Measurements from ENCODE around the gene ANKRD2.

The ANKRD2 gene

DNA sequence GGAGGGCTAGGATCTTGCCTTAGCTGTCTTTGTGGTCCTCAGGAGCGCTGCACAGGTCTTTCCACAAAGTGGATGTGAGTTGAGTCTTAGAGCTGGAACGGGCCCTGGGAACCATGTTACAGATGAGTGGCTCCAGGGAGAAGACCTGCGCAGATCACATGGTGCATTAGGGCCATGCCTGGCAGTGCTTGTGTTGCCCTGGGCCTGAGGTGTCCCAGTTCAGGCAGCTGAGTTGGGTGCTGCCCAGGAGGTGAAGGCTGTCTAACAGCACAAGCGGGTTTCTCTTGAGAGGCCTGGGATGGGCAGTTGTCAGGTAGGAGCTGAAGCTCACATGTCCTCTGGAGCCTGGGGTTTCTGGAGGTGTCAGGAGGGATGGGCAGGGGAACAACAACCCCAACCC lies 33.7 kb upstream of the ANKRD2 start:
- Histone ChIP-seq H3K79me2 (ENCODE audit: control insufficient read depth, insufficient read depth, low read length, poor library complexity) (peaks cover 2% of the 10 kb centered on the region), H3K27ac (ENCODE audit: low read depth, low read length) (peak overlapping the region; percentile 59), H3K27me3 (ENCODE audit: insufficient read depth, low read length) (no peaks in the 10 kb centered on the region), H2AFZ (ENCODE audit: insufficient read depth, low read length, poor library complexity) (no peak overlapping the region), H4K91ac (ENCODE audit: low read depth, low read length) (peak overlapping the region; percentile 22), H3K23ac (ENCODE audit: low read length) (no peak overlapping the region), H4K8ac (ENCODE audit: low read depth, low read length) (no peak overlapping the region), H3K9me3 (ENCODE audit: insufficient read depth, low read depth, low read length) (no peaks in the 10 kb centered on the region), H2BK5ac (ENCODE audit: low read depth, low read length, poor library complexity) (peak overlapping the region; percentile 1), H3K4me1 (ENCODE audit: control insufficient read depth in 1 of 2, insufficient read depth in 2 of 2, low read length in 2 of 2) (peaks cover 45 to 46% of the 10 kb centered on the region in 2 experiments), H4K12ac (ENCODE audit: low read depth, low read length) (no peak overlapping the region), H2BK12ac (ENCODE audit: low read length) (peak overlapping the region; percentile 47), H2BK120ac (ENCODE audit: insufficient read depth, low read length, poor library complexity) (peak overlapping the region; percentile 50), H3K36me3 (ENCODE audit: control insufficient read depth in 1 of 2, insufficient read depth in 2 of 2, low read length in 2 of 2) (peaks cover 0 to 2% of the 10 kb centered on the region in 2 experiments), H3K4me2 (ENCODE audit: low read length) (no peak overlapping the region), H3K14ac (ENCODE audit: low read length) (peak overlapping the region; percentile 46), H3K4ac (ENCODE audit: low read depth, low read length) (no peak overlapping the region), H3K18ac (ENCODE audit: low read length) (peak overlapping the region; percentile 10), H3K4me3 (ENCODE audit: low read depth, low read length) (no peak overlapping the region), H2AK5ac (ENCODE audit: low read length) (peak overlapping the region; percentile 65), H3K79me1 (ENCODE audit: low read length) (peaks cover 23% of the 10 kb centered on the region), H3K9ac (ENCODE audit: low read length) (no peak overlapping the region)
- WGBS (ENCODE audit: extremely low coverage, insufficient coverage, insufficient read length), result no CpG with 5 or more reads among the region's 4 CpGs
- peak in 1 of 2 donors; percentile 29 for DNase-seq

DNA sequence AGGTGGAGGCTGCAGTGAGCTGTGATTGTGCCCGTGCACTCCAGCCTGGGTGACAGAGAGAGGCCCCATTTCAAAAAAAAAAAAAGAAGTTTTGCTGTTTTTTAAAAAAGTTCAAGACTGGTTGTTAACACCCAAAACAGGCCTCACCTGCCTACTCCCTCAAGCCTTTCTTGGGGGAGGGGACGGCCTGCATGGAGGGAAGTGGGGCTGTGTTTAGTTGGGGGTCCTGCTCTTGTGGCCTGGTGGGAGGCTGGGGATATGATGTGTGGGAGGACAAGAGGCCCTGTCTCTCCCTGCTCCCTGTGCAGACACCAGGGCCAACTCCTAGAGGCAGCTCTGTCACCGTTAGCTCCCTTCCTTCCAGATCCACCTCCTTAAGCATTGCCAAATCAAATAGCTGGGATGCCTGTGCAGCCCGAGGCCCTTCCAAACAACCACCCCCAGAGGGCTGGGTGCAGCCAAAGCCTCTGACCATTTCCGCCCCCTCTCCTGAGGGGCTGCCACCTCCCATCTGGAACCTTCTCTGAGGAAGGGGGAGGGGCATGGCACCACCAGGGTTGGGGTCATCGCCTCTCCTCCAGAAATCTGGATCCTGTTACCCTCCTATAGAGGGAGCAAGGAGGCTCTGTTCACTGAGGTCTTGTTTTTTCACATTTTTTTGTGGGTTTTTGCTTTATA lies 32.9 kb upstream of the ANKRD2 start:
- no CpG with 5 or more reads among the region's 6 CpGs for WGBS (ENCODE audit: extremely low coverage, insufficient coverage, insufficient read length)
- Histone ChIP-seq H3K18ac (ENCODE audit: low read length) (no peak overlapping the region), H3K4me1 (ENCODE audit: control insufficient read depth in 1 of 2, insufficient read depth in 2 of 2, low read length in 2 of 2) (peaks cover 45 to 46% of the 10 kb centered on the region in 2 experiments)

DNA sequence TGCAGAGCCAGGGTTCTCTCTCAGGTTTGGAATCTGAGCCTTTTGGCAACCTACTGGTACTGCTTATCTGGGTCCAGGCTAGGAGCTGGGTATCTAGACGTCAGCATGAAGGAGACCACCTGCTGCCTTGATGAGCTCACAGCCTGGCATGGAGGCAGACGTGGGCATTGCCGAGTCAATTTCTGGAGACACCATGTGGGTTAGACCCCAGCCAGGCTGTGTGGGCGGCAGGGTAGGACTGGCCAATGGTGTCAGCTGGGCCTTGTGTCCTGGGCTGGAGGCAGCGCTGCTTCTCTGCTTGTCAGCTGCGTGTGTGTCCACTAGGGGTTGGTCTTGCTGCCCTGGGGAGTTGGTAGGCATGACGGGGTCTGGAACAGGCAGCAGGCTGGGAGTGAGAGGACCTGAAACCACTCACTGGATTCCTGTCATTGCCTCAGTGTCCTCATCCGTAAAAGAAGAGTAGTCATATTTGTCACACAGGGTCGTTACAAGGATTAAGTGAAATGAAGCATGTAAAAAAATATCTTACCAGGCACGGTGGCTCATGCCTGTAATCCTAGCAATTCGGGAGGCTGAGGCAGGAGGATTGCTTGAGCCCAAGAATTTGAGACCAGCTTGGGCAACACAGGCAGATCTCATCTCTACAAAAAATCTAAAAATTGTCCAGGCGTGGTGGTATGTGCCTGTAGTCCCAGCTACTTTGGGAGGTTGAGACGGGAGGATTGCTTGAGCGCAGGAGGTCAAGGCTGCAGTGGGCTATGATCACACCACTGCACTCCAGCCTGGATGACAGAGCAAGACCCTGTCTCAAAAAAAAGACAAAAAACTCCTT lies 31.7 kb upstream of the ANKRD2 start:
- Histone ChIP-seq H2BK120ac (ENCODE audit: insufficient read depth, low read length, poor library complexity) (peak overlapping the region; percentile 62), H3K18ac (ENCODE audit: low read length) (peak overlapping the region; percentile 2), H3K23ac (ENCODE audit: low read length) (no peak overlapping the region), H4K8ac (ENCODE audit: low read depth, low read length) (no peak overlapping the region), H3K79me1 (ENCODE audit: low read length) (peaks cover 23% of the 10 kb centered on the region), H3K36me3 (ENCODE audit: control insufficient read depth in 1 of 2, insufficient read depth in 2 of 2, low read length in 2 of 2) (peaks cover 0 to 2% of the 10 kb centered on the region in 2 experiments), H4K91ac (ENCODE audit: low read depth, low read length) (peak overlapping the region; percentile 70), H3K9me3 (ENCODE audit: insufficient read depth, low read depth, low read length) (no peaks in the 10 kb centered on the region), H3K4me3 (ENCODE audit: low read depth, low read length) (no peak overlapping the region), H3K27me3 (ENCODE audit: insufficient read depth, low read length) (no peaks in the 10 kb centered on the region), H3K4me2 (ENCODE audit: low read length) (no peak overlapping the region), H2AK5ac (ENCODE audit: low read length) (peak overlapping the region; percentile 61), H3K27ac (ENCODE audit: low read depth, low read length) (no peak overlapping the region), H3K4ac (ENCODE audit: low read depth, low read length) (peak overlapping the region; percentile 0), H2BK5ac (ENCODE audit: low read depth, low read length, poor library complexity) (peak overlapping the region; percentile 18), H3K9ac (ENCODE audit: low read length) (no peak overlapping the region), H2BK12ac (ENCODE audit: low read length) (peak overlapping the region; percentile 95), H2AFZ (ENCODE audit: insufficient read depth, low read length, poor library complexity) (no peak overlapping the region), H3K14ac (ENCODE audit: low read length) (peak overlapping the region; percentile 80), H3K4me1 (ENCODE audit: control insufficient read depth in 1 of 2, insufficient read depth in 2 of 2, low read length in 2 of 2) (peaks cover 45 to 46% of the 10 kb centered on the region in 2 experiments), H4K12ac (ENCODE audit: low read depth, low read length) (no peak overlapping the region), H3K79me2 (ENCODE audit: control insufficient read depth, insufficient read depth, low read length, poor library complexity) (peaks cover 2% of the 10 kb centered on the region)
- WGBS (ENCODE audit: extremely low coverage, insufficient coverage, insufficient read length), result no CpG with 5 or more reads among the region's 14 CpGs
- DNase-seq, result peak; percentile 79 to 91

More for the DNA sequence above, 32.9 kb upstream of the ANKRD2 start:
- Histone ChIP-seq H3K23ac (ENCODE audit: low read length) (no peak overlapping the region), H2AK5ac (ENCODE audit: low read length) (no peak overlapping the region), H3K9me3 (ENCODE audit: insufficient read depth, low read depth, low read length) (no peaks in the 10 kb centered on the region), H2BK5ac (ENCODE audit: low read depth, low read length, poor library complexity) (no peak overlapping the region), H3K9ac (ENCODE audit: low read length) (no peak overlapping the region), H3K14ac (ENCODE audit: low read length) (no peak overlapping the region), H3K4me2 (ENCODE audit: low read length) (no peak overlapping the region), H3K4ac (ENCODE audit: low read depth, low read length) (no peak overlapping the region), H2BK12ac (ENCODE audit: low read length) (peak overlapping the region; percentile 6), H4K12ac (ENCODE audit: low read depth, low read length) (no peak overlapping the region), H3K79me2 (ENCODE audit: control insufficient read depth, insufficient read depth, low read length, poor library complexity) (peaks cover 2% of the 10 kb centered on the region), H3K36me3 (ENCODE audit: control insufficient read depth in 1 of 2, insufficient read depth in 2 of 2, low read length in 2 of 2) (peaks cover 0 to 2% of the 10 kb centered on the region in 2 experiments), H2AFZ (ENCODE audit: insufficient read depth, low read length, poor library complexity) (no peak overlapping the region), H4K91ac (ENCODE audit: low read depth, low read length) (peak overlapping the region; percentile 22), H4K8ac (ENCODE audit: low read depth, low read length) (no peak overlapping the region), H3K4me3 (ENCODE audit: low read depth, low read length) (no peak overlapping the region), H3K79me1 (ENCODE audit: low read length) (peaks cover 23% of the 10 kb centered on the region), H3K27ac (ENCODE audit: low read depth, low read length) (peak overlapping the region; percentile 59), H3K27me3 (ENCODE audit: insufficient read depth, low read length) (no peaks in the 10 kb centered on the region), H2BK120ac (ENCODE audit: insufficient read depth, low read length, poor library complexity) (peak overlapping the region; percentile 1)
- DNase-seq, result peak; percentile 80 to 84

DNA sequence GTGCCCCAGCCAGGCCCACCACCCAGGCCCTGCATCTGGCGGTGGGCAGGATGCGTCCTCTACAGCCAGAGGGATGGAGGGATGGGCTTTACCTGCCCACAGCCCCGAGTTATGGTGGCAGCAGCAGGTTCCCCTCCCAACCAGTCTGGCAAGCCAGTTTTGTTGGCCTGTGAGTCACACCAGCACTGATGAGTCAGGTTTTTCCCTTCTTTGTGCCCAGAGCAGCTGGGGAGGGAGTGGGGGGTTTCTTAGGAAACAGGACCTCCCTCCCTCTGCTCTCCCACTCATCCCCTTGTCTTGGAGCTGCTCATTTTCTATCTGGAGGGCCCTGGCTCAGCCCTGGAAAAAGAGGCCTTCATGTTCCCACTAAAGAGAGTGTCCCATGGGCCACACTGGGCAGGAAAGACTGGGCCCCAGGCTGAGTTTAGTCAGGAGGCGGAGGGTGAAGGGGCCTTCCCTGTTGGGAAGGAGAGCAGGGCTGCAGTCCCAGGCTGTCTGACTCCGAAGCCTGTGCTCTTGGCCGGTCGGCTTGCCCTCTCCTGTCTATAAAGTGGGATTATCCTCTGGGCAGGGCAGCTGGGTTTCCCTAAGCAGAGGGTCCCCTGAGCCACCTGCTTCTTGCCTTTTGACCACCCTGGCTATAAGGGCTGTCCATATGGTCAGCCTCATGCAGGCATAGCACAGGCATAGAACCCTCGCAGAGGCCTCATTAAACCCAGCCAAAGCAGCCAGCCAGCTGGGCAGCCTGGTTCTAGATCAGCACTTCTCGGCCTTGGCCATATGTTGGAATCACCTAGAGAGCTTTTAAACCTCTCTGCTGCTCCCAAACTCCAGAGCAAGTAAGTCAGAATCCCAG lies 30.2 kb upstream of the ANKRD2 start:
- peak overlapping the region; percentile 68 for H3K14ac ChIP-seq (ENCODE audit: low read length)
- H3K79me1 ChIP-seq (ENCODE audit: low read length), result peaks cover 25% of the 10 kb centered on the region
- H4K91ac ChIP-seq (ENCODE audit: low read depth, low read length), result peak overlapping the region; percentile 98
- DNase-seq, result peak; percentile 92 to 94
- peak overlapping the region; percentile 86 for H3K18ac ChIP-seq (ENCODE audit: low read length)
- no peaks in the 10 kb centered on the region for H3K9me3 ChIP-seq (ENCODE audit: insufficient read depth, low read depth, low read length)
- peak overlapping the region; percentile 72 for H3K4ac ChIP-seq (ENCODE audit: low read depth, low read length)
- H2AFZ ChIP-seq (ENCODE audit: insufficient read depth, low read length, poor library complexity), result peak overlapping the region; percentile 46
- WGBS (ENCODE audit: extremely low coverage, insufficient coverage, insufficient read length), result no CpG with 5 or more reads among the region's 9 CpGs
- no peak overlapping the region for H3K4me3 ChIP-seq (ENCODE audit: low read depth, low read length)
- peak overlapping the region; percentile 91 for H2BK12ac ChIP-seq (ENCODE audit: low read length)
- H3K79me2 ChIP-seq (ENCODE audit: control insufficient read depth, insufficient read depth, low read length, poor library complexity), result peaks cover 2% of the 10 kb centered on the region
- peak overlapping the region; percentile 56 for H4K12ac ChIP-seq (ENCODE audit: low read depth, low read length)
- H2AK5ac ChIP-seq (ENCODE audit: low read length), result peak overlapping the region; percentile 89
- peak overlapping the region; percentile 97 for H2BK5ac ChIP-seq (ENCODE audit: low read depth, low read length, poor library complexity)
- no peaks in the 10 kb centered on the region for H3K27me3 ChIP-seq (ENCODE audit: insufficient read depth, low read length)
- H2BK120ac ChIP-seq (ENCODE audit: insufficient read depth, low read length, poor library complexity), result peak overlapping the region; percentile 99
- no peak overlapping the region for H3K23ac ChIP-seq (ENCODE audit: low read length)
- H3K36me3 ChIP-seq (ENCODE audit: control insufficient read depth in 1 of 2, insufficient read depth in 2 of 2, low read length in 2 of 2), result peaks cover 0 to under 1% of the 10 kb centered on the region in 2 experiments
- no peak overlapping the region for H3K9ac ChIP-seq (ENCODE audit: low read length)
- peak overlapping the region; percentile 86 for H4K8ac ChIP-seq (ENCODE audit: low read depth, low read length)
- peaks cover 46 to 49% of the 10 kb centered on the region in 2 experiments for H3K4me1 ChIP-seq (ENCODE audit: control insufficient read depth in 1 of 2, insufficient read depth in 2 of 2, low read length in 2 of 2)
- H3K4me2 ChIP-seq (ENCODE audit: low read length), result peak overlapping the region; percentile 6
- H3K27ac ChIP-seq (ENCODE audit: low read depth, low read length), result peak overlapping the region; percentile 98

Data from trophoblast cell (in vitro differentiated cells and primary cell).